GM21381 (cell line): ENCODE data around the gene MYO15B.

Experiments
- ATAC-seq: cut with Tn5 transposase; IDR thresholded peaks from one replicate; pipeline ENCODE4 v1.9.1; 2021; ENCODE audit warnings: mild to moderate bottlenecking, moderate library complexity; ENCODE audit not compliant: unreplicated experiment

Gene MYO15B

DNA sequence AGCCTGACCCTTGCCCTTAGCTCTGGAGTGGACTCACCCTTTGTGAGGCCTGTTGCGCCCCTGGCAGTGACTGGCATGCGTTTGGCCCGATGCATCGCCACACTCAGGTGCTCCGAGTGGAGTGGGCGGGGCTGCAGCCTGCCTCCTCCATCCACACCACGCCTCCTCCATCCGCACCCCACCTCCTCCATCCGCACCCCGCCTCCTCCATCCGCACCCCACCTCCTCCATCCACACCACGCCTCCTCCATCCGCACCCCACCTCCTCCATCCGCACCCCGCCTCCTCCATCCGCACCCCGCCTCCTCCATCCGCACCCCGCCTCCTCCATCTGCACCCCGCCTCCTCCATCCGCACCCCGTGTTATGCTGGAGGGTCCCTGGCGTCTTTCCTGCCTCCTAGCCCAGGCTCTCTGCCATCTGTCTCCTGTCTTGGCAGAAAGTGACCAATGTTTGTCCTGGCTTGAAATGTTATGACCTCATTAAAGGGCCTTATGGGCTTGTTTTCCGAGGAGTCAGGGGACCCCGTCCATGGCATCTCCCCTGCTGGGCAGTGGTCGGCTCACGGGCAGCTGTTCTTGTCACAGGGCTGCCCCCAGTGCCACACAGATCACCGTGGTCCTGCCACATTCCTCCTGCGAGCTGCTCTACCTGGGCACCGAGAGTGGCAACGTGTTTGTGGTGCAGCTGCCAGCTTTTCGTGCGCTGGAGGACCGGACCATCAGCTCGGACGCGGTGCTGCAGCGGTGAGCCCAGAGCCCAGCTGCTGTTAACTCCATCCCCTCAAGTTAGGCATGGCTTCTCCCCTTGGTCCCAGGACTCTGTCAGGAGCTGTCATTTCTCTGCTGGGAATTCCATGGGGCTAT, 28.7 kb upstream of the MYO15B start:
- no peak for ATAC-seq

DNA sequence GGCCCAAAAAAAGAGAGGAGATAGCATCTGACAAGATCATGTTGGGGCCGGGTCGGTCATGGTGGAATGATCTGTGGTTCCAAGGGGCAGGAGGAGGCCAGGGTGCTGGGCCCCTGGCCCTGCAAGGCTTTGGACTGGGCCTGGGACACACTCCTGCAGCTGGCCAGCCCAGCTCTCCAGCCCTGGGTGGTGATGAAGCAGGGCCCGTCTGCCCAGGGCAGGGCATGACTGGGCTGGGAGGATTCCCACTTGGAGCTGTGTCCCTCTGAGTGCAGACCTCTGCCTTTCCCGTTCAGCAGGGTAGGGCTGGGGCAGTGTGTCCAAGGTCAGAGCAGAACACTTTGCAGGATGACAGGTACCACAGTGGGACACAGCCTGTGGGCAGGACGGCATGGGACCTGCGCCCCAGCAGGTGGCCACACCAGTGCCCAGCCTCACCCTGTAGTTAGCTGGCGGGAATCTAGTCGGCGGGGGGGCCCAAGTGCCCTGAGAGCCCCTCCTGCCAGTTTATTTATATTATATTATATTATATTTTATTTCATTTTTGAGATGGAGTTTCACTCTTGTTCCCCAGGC, 27.6 kb upstream of the MYO15B start:
- no peak for ATAC-seq

DNA sequence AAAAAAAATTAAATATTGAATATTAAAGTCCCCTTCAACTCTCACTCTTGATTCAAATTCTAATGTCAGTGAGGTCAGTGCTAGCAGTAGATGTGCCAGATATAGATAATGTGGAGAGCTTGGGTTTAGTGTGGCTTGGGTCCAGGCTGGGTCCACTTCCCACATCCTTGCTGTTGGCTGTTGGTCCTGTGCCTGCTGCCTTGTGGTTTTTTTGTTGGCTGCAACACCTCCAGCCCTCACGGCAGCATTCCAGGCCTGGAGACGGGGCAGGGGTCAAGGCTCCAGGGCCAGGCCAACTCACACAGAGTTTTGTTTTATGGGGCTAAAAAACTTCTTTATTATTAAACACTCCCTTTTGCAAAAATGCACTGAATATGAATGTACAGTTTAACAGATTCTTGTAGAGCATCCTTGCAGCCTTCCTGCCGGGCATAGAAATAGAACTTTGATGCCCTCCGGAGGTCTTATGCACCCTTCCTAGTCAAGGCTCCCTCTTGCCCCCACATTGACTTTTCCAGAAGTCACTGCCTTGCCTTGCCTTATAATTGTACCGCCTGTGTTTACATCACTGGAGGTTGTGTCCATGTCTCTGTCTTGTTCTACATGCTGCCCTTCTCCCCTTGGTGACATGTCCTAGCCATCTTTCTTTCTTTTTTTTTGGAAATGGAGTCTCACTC, 25.5 kb upstream of the MYO15B start:
- ATAC-seq, result no peak

DNA sequence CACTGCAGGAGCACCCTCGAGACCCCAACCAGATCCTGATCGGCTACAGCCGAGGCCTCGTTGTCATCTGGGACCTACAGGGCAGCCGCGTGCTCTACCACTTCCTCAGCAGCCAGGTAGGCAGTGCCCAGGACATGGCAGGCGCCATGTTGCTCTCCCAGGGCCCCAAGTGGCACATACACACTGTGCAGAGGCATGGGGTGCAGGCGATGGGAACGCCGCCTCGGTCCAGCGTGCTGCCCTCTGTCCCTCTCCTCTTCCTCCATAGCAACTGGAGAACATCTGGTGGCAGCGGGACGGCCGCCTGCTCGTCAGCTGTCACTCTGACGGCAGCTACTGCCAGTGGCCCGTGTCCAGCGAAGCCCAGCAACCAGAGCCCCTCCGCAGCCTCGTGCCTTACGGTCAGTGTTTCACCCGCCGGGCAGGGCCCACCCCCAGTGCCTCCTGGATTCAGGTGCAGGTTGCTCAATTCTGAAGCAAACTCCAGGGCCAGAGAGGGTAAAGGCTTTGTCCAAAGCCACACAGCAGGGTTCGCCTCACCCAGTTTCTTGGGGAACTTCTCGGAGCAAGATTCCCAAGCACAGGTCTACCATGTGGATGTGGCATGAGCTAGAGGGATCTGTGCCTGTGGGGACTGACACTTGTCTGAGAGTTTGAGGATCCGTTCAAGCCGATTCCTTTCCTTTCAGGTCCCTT, 24.4 kb upstream of the MYO15B start:
- ATAC-seq, result no peak

DNA sequence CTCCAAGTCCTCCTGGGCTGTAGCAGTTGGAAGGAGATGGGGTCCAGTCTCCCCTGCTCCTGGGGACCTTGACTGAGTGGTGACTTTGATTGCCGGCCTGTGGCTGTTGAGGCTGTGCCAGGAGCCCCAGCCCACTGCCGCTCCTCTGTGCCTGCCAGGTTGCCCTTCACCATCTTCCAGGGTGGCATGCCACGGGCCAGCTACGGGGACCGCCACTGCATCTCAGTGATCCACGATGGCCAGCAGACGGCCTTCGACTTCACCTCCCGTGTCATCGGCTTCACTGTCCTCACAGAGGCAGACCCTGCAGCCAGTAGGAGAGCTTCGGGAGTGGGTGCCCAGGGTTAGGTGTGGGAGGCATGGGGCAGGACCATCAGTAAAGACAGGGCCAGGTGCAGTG, 23.4 kb upstream of the MYO15B start:
- no peak for ATAC-seq

DNA sequence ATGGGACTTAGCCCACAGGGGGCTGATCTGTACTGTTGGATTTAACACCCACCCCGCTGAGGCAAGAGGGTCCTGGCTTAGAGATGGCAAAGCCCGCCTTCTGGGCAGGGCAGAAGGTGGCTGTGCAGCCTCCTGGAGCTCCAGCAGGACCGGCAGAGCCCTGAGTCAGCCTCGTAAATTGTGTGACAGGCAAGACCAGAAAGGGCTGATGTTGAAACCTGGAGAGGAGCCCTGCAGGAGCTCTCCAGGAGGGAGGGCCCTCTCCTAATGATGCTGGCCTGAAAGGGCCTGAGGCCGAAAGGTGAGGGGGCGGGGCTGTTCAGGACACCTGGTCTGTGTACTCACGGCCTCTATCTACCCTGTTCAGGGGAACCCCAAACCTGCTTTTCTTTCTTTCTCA, 22.5 kb upstream of the MYO15B start:
- ATAC-seq, result no peak

DNA sequence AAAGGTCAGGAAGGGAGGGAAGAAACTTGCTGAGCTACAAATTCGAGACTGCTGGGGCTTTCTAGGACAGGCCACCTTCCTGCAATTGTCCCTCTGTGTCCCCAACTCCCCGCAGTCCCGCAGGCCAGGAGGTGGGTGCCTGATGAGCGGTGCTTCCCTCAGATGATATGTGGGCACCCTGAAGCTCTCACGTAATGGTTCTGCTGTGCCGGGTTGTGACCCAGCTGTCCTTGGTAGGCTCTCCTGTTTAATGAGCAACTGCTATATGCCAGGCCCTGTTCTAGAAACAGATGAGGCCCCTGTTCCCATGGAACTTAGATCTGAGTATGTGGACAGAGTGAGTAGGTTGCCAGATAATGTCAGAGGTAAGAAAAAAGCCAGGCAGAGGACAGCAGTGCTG, 22.0 kb upstream of the MYO15B start:
- ATAC-seq, result no peak

DNA sequence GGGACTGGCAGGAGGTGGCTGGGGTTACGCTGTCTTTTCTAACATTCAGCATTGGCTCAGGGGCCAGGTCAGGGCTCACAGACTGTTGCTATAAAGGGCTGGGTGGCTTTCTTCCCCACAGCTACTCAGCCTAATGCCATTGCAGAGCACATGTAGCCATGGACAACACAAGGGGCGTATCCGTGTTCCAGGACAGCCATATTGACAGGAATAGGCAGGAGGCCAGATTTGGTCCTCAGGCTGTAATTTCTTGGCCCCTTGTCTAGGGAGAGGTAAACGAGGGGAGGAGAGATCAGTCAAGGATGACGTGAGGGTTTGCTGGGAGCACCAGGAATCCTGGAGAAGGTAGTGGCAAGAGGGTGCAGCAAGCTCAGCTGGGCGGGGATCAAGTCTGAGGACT, 21.2 kb upstream of the MYO15B start:
- no peak for ATAC-seq

DNA sequence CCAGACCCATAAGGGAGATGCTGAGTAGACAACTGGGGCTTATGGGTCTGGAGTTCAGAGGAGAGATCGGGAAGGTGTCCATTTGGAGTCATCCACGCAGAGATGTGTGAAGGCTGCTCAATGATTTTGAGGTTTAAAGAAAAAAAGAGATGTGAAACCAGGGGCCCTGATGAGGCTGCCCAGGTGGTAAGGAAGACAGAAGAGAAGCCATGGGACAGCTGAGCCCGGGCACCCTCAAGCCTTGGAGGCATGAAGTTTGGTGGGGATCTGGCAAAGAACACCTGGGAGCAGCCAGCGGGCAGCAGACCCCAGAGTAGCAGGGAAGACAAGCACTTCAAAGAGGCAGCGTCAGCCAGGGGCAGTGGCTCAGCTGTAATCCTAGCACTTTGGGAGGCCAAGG, 20.8 kb upstream of the MYO15B start:
- no peak for ATAC-seq

DNA sequence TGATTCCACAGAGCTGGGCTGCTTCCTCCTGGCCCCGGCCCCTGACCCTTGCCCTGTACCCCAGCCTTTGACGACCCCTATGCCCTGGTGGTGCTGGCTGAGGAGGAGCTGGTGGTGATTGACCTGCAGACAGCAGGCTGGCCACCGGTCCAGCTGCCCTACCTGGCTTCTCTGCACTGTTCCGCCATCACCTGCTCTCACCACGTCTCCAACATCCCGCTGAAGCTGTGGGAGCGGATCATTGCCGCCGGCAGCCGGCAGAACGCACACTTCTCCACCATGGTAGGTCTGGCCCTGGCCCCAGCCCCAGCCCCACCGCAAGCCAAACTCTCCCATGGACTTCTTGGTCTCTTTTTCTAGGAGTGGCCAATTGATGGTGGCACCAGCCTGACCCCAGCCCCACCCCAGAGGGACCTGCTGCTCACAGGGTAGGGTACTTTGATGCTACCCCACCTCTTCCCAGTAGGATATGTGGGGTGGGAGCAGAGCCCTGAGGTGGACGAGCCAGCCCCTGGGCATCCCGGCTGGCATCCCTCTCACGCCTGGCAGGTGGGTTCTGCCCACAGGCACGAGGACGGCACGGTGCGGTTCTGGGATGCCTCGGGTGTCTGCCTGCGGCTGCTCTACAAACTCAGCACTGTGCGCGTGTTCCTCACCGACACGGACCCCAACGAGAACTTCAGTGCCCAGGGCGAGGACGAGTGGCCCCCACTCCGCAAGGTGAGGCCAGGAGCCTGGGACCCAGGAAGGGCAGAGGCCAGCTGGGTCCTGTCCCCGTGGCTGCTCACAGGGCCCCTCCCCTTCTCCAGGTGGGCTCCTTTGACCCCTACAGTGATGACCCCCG, 19.0 kb upstream of the MYO15B start:
- ATAC-seq, result no peak

DNA sequence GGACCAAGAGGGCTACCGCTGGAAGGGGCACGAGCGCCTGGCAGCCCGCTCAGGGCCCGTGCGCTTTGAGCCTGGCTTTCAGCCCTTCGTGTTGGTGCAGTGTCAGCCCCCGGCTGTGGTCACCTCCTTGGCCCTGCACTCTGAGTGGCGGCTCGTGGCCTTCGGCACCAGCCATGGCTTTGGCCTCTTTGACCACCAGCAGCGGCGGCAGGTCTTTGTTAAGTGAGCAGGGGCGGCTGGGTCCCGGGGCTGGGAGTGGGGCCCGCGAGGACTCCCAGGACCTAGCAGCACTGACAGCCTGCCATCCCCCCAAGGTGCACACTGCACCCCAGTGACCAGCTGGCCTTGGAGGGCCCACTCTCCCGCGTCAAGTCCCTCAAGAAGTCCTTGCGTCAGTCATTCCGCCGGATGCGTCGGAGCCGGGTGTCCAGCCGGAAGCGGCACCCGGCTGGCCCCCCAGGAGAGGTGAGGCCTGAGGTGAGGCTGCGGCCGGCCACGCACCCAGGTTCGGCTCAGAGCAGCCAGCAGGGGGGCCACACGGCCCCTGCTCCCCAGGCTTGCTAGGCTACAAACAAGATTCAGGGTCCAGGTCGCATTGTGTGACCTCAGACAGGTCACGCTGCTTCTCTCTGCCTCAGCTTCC, 17.4 kb upstream of the MYO15B start:
- ATAC-seq, result no peak

DNA sequence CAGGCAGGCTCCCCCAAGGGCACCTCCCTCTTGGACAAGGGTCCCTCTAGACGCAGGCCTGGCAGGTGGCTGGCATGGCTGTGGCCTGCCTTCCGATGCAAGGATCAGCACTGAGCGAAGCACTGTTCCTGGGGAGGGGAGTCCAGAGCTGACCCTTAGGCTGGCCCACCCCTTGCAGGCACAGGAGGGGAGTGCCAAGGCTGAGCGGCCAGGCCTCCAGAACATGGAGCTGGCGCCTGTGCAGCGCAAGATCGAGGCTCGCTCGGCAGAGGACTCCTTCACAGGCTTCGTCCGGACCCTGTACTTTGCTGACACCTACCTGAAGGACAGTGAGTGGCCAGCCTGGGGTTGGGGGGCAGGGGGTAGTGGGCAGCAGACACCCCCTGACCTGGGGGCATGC, 16.8 kb upstream of the MYO15B start:
- no peak for ATAC-seq

DNA sequence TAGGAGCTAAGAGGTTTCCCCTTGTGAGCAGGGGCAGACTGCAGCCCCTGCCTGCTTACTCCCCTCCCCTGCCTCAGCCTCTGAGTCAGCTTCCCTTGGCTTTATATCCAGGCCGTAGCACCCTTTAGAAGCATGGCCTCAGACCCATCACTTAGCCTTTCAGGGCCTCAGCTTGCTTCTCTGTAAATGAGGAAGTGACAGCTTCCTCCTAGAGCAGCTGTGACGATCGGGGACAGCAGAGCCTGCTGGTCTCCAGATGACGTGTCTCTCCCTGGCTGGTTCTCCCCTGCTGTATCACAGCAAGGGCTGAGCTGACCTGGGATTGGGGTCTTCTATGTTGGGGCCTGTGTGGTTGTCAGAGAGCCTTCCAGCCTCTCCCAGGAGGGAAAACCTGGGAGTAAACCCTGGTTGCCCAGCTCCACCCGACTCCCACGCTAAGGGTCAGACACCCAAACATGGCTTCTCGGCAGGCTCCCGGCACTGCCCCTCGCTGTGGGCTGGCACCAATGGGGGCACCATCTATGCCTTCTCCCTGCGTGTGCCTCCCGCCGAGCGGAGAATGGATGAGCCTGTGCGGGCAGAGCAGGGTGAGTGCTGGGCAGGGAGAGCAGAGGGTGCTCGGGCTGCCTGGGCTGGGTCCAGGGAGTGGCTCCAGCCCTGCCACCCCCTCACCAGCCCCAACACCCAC, 16.3 kb upstream of the MYO15B start:
- ATAC-seq, result no peak

DNA sequence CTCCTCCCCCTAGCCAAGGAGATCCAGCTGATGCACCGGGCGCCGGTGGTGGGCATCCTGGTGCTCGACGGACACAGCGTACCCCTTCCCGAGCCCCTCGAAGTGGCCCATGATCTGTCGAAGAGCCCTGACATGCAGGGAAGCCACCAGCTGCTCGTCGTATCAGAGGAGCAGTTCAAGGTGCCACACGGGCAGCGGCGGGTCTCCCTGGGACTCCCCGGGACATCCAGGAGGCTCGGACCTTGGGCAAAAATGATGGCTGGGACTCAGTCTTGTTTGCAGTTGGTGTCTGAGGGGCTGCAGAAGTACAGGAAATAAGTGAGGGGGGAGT, 15.8 kb upstream of the MYO15B start:
- no peak for ATAC-seq

DNA sequence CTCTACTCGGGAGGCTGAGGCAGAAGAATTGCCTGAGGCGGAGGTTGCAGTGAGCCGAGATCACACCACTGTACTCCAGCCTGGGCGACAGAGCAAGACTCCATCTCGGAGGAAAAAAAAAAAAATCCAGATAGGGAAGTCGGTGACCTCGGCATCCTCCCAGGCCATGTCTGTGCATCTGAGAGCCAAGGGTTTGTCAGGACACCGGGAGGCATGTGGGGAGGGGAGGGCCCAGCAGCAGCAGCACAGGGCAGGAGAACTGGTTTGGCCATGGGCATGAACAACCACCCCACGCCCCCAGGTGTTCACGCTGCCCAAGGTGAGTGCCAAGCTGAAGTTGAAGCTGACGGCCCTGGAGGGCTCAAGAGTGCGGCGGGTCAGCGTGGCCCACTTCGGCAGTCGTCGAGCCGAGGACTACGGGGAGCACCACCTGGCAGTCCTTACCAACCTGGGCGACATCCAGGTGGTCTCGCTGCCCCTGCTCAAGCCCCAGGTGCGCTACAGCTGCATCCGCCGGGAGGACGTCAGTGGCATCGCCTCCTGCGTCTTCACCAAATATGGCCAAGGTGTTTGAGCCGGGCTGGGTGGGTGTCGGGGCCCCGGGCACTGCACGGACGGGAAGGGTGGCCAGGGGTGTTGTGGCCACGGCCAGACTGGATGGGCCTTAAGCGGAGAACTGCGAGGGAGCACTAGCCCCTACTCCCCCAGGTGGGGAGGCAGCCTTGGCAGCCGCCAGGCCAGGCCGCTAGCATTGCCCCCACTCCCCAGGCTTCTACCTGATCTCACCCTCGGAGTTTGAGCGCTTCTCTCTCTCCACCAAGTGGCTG, 14.7 kb upstream of the MYO15B start:
- ATAC-seq, result no peak

DNA sequence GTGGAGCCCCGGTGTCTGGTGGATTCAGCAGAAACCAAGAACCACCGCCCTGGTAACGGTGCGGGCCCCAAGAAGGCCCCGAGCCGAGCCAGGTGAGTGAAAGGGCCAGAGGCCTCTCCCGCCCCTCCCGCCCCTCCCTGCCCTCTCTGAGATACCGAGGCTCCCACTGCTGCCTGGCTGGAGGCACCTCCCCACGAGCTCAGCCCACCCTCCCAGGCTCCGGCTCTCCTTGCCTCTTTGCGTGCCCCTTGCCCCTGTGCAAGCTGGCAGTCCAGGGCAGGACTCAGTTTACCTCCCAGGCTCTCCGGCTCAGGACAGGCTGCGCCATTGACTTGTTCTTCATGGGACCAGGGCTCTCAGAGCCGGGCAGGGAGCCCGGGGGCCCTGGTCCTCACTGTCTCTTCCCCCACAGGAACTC, 14.1 kb upstream of the MYO15B start:
- no peak for ATAC-seq

DNA sequence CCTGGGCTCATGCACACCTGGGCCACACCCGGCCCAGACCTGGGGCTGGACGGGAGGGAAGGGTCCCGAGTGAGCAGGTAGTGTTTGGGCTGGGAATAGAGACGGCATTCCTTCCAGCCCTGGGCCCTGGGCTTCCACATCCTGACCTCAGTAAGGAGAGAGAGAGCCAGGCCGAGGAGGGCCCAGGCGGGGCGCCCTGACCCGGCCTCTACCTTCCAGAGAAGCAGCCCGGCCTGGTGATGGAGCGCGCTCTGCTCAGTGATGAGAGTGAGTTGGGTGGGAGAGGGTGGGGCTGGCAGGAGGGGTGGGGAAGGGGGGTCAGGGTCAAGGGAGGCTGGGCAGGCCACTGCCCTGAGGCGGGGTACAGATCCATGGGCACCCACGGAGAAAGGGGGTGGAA, 13.6 kb upstream of the MYO15B start:
- no peak for ATAC-seq

DNA sequence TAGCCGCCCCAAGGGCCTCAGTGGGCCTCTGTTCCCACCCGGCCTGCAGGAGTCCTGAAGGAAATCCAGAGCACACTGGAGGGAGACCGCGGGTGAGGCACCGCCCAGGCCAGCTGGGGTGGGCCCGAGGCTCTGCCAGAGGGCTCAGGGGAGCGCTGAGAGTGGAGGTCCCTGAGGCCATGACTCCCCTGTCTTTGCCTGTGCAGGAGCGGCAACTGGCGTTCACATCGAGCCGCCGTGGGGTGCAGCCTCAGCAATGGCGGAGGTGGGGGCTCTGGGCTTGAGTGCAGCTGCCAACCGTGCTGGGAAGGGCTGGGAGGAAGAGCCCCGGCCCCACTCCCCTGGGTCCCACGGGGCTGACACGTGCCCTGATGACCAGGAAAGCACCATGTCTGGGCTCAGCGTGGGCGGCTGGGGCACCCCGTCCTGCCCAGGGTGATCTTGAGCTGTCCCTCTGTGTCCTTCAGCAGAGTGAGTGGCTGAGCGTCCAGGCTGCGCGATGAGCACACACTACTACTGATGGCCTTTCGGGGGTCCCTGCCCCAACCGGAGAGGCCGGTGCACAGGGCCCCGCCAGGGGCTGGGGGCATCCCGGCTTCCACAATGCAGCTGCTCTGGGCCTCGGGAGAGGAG, 13.1 kb upstream of the MYO15B start:
- ATAC-seq, result no peak
